ENCODE data around the gene TNFRSF1B.

- TF ChIP-seq, protein P1, sequence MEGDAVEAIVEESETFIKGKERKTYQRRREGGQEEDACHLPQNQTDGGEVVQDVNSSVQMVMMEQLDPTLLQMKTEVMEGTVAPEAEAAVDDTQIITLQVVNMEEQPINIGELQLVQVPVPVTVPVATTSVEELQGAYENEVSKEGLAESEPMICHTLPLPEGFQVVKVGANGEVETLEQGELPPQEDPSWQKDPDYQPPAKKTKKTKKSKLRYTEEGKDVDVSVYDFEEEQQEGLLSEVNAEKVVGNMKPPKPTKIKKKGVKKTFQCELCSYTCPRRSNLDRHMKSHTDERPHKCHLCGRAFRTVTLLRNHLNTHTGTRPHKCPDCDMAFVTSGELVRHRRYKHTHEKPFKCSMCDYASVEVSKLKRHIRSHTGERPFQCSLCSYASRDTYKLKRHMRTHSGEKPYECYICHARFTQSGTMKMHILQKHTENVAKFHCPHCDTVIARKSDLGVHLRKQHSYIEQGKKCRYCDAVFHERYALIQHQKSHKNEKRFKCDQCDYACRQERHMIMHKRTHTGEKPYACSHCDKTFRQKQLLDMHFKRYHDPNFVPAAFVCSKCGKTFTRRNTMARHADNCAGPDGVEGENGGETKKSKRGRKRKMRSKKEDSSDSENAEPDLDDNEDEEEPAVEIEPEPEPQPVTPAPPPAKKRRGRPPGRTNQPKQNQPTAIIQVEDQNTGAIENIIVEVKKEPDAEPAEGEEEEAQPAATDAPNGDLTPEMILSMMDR (IDR thresholded peaks at IDR 0.05; ENCODE audit: low read length) = no peak
- no peak for TF ChIP-seq EZH2 (optimal IDR thresholded peaks at IDR 0.05; ENCODE audit: low read depth, low read length)
- TF ChIP-seq EZH2phosphoT487 (IDR thresholded peaks at IDR 0.05; ENCODE audit: low read length) = no peak
Measured at GRCh38 chr1:12251442-12251841, 84.7 kb downstream of the TNFRSF1B start.
